Measurements from ENCODE around the gene C1orf159.

Gene C1orf159

GRCh38 chr1:1060281-1061000 lies 55.4 kb downstream of the C1orf159 start:
- H3K4me3 ChIP-seq (replicated peaks; ENCODE audit: insufficient read depth, low read length) = no peak overlapping the region
- H3K27ac ChIP-seq (replicated peaks) = no peak overlapping the region
- peaks cover 35% of the 10 kb centered on the region for H3K27me3 ChIP-seq (ENCODE audit: insufficient read depth, poor library complexity, severe bottlenecking)
- TF ChIP-seq POLR2AphosphoS5 (IDR thresholded peaks at IDR 0.05; ENCODE audit: low read depth) (no peak), CTCF (IDR thresholded peaks at IDR 0.05; ENCODE audit: insufficient read depth, low read length) (no peak), SPI1 (IDR thresholded peaks at IDR 0.05; ENCODE audit: borderline replicate concordance, low read depth) (no peak), GABPA (IDR thresholded peaks at IDR 0.05; ENCODE audit: low read depth) (no peak)
- TF ChIP-seq, protein P1, sequence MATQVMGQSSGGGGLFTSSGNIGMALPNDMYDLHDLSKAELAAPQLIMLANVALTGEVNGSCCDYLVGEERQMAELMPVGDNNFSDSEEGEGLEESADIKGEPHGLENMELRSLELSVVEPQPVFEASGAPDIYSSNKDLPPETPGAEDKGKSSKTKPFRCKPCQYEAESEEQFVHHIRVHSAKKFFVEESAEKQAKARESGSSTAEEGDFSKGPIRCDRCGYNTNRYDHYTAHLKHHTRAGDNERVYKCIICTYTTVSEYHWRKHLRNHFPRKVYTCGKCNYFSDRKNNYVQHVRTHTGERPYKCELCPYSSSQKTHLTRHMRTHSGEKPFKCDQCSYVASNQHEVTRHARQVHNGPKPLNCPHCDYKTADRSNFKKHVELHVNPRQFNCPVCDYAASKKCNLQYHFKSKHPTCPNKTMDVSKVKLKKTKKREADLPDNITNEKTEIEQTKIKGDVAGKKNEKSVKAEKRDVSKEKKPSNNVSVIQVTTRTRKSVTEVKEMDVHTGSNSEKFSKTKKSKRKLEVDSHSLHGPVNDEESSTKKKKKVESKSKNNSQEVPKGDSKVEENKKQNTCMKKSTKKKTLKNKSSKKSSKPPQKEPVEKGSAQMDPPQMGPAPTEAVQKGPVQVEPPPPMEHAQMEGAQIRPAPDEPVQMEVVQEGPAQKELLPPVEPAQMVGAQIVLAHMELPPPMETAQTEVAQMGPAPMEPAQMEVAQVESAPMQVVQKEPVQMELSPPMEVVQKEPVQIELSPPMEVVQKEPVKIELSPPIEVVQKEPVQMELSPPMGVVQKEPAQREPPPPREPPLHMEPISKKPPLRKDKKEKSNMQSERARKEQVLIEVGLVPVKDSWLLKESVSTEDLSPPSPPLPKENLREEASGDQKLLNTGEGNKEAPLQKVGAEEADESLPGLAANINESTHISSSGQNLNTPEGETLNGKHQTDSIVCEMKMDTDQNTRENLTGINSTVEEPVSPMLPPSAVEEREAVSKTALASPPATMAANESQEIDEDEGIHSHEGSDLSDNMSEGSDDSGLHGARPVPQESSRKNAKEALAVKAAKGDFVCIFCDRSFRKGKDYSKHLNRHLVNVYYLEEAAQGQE (IDR thresholded peaks at IDR 0.05; ENCODE audit: insufficient replicate concordance, low read depth) = no peak
- no peak for DNase-seq (ENCODE audit: low read depth in 1 of 2, low spot score in 1 of 2)

DNA sequence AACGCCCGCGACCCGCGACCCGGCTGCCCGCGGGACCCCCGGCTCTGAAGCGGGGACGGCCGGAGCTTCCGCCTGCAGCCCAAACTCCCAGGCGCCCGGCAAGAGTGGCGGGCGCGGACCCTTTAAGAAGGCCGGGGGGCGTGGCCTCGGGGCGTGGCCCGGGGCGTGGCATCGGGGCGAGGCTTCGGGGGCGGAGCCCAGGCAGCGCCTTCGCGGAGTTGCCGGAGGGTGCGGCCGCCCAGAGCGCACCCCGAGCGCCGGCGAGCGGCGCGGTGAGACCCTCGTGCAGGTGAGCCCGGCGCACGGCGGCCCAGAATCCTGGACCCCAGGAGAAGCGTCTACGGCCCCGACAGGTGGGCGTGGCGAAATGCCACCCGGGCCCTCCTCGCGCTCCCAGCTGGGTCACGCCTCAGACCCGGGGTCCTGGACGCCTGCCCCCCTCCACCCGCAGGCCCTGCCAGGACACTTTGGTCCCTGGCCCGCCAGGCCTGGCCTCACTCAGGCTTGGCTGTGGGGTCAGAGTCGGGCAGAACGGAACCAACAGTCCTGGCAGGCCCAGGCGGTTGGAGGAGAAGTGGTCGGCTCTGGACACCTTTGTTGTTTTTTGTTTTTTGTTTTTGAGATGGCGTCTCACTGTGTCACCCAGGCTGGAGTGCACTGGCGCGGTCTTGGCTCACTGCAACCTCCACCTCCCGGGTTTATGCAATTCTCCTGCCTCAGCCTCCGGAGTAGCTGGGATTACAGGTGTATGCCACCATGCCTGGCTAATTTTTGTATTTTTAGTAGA lies 56.2 kb downstream of the C1orf159 start:
- Histone ChIP-seq H3K27ac (replicated peaks) (no peak overlapping the region), H3K27me3 (ENCODE audit: insufficient read depth, poor library complexity, severe bottlenecking) (peaks cover 33% of the 10 kb centered on the region), H3K4me3 (replicated peaks; ENCODE audit: insufficient read depth, low read length) (peak overlapping the region; percentile 45)
- peak; percentile 54 to 84 for DNase-seq (ENCODE audit: low read depth in 1 of 2, low spot score in 1 of 2)
- TF ChIP-seq SPI1 (IDR thresholded peaks at IDR 0.05; ENCODE audit: borderline replicate concordance, low read depth) (no peak), GABPA (IDR thresholded peaks at IDR 0.05; ENCODE audit: low read depth) (no peak), POLR2AphosphoS5 (IDR thresholded peaks at IDR 0.05; ENCODE audit: low read depth) (no peak), CTCF (IDR thresholded peaks at IDR 0.05; ENCODE audit: insufficient read depth, low read length) (no peak)
- TF ChIP-seq, protein P1 (IDR thresholded peaks at IDR 0.05; ENCODE audit: insufficient replicate concordance, low read depth) = no peak

GRCh38 chr1:1058921-1059493 lies 56.9 kb downstream of the C1orf159 start:
- TF ChIP-seq, protein P1 (IDR thresholded peaks at IDR 0.05; ENCODE audit: insufficient replicate concordance, low read depth) = no peak
- no peak for TF ChIP-seq CTCF (IDR thresholded peaks at IDR 0.05; ENCODE audit: insufficient read depth, low read length)
- TF ChIP-seq SPI1 (IDR thresholded peaks at IDR 0.05; ENCODE audit: borderline replicate concordance, low read depth) = no peak
- no peak for TF ChIP-seq GABPA (IDR thresholded peaks at IDR 0.05; ENCODE audit: low read depth)
- no peak for TF ChIP-seq POLR2AphosphoS5 (IDR thresholded peaks at IDR 0.05; ENCODE audit: low read depth)
- no peak for DNase-seq (ENCODE audit: low read depth in 1 of 2, low spot score in 1 of 2)
- peaks cover 33% of the 10 kb centered on the region for H3K27me3 ChIP-seq (ENCODE audit: insufficient read depth, poor library complexity, severe bottlenecking)
- H3K27ac ChIP-seq (replicated peaks) = no peak overlapping the region
- peak overlapping the region; percentile 45 for H3K4me3 ChIP-seq (replicated peaks; ENCODE audit: insufficient read depth, low read length)
